Umbilical cord (tissue), 2 donors: ENCODE results near the gene SFMBT2. TPM values are rescaled to one million over a fixed set of nuclear protein-coding genes. Genes with fewer than 3 reads are reported as not detected.
A peak's percentile ranks its signal among the peaks of the same experiment; 100 is the strongest.
"Not testable (repeated sequence)": the region's sequence is repeated elsewhere in the genome, so short reads cannot be mapped to it uniquely, and the experiment has no call there.

Experiments
- DNase-seq: peaks from one replicate; pipeline ENCODE4 v3.0.0-alpha.2; 2015; ENCODE audit warnings: low spot score
- total RNA-seq: library from RNA; depleted of rRNA; stranded (reverse); fragments of >200 nt; gene quantifications from one replicate; pipeline ENCODE4 v1.2.3, GENCODE V29; 2014; ENCODE audit warnings: low replicate concordance; ENCODE audit not compliant: insufficient read depth

Gene SFMBT2
- total RNA-seq, 1 donor from 2014 or later = 11.6 TPM

GRCh38 chr10:7186387-7187018 lies 224.3 kb downstream of the SFMBT2 start:
- DNase-seq = peak; percentile 65

DNA sequence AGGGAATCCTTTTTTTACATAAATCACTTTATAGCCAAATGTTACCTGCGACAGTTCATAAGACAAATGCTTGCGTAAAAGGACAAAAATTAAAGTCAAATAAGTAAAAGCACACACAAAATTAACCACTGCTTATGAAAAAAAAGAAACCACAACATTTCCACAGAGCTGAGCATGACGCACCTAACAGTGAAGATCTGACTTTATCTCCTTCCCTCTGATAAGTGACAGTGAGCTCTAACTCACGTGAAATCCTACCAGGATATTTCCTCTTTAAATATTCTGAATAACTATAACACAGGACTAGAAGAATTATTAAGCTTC lies 225.5 kb downstream of the SFMBT2 start:
- DNase-seq = no peak

GRCh38 chr10:7184660-7185366 lies 226.0 kb downstream of the SFMBT2 start:
- DNase-seq = peak; percentile 35

- not testable (repeated sequence) for DNase-seq
Measured at GRCh38 chr10:7184116-7184515, 226.7 kb downstream of the SFMBT2 start.

DNA sequence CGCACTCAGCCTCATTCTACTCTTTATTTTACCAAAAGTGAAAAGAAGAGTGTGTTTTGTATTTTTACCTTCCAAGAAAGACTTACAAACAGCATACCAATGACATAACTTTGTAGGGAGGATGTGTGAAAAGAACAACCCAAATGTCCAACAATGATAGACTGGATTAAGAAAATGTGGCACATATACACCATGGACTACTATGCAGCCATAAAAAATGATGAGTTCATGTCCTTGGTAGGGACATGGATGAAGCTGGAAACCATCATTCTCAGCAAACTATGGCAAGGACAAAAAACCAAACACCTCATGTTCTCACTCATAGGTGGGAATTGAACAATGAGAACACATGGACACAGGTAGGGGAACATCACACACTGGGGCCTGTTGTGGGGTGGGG lies 228.5 kb downstream of the SFMBT2 start:
- not testable (repeated sequence) for DNase-seq

GRCh38 chr10:7181420-7181819 lies 229.4 kb downstream of the SFMBT2 start:
- no peak for DNase-seq

DNA sequence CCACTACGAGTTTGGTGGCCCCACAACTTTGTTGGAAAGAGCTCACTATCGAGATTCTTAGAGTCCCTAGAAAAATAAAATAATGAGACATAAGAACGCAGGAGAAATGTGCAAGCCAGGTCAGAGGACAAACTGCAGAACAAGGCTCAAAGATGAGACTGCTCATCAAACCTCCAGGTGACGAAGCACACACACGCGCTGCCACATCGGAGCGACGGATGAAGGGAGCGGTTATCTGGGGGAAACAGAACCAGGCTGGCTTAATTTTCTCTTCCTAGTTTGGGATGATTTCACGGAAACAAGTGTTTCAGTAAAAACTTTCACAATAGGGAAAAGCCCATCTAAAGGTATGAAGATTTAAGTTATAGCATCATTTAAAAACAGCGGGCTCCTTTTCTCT lies 231.3 kb downstream of the SFMBT2 start:
- no peak for DNase-seq

DNA sequence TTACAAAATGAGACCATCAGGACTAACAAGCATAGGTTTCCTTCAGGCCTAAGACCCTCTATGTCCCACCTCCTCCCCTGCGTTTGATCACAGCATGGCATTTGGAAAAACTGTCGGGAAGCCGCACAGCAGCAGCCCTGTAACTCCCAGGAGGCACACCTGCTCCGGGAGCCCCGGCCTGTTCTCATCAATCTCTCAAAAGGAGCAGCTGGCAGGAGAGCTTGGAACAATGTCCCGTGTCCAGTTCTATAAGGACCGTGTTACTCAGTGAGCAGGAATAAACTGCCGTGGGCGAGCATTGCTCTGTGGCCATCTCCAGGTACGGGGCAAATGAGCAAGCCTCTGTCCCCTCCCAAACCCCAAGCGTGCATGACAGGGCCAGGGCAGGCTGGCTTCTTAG lies 236.9 kb downstream of the SFMBT2 start:
- DNase-seq = no peak

DNA sequence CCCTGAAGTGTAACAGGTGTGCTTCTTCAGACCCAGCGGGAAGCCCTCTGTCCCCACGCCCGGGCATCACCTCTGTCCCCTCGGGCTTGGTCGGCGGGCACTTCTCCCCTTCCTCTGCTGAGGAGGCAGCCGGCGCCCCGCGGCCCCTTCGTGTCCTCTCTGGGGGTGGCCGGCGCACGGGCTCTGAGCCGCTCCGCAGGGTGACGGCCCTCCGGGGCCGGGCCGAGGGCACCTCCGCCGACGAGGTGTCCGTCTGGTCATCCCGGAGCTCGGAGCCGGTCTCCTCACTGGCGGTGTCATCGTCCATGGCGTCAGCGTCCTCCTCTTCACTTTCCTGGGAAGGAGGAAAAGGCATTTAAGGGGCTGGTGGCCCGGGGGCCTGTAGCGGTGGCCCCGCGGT lies 239.0 kb downstream of the SFMBT2 start:
- no peak for DNase-seq

DNA sequence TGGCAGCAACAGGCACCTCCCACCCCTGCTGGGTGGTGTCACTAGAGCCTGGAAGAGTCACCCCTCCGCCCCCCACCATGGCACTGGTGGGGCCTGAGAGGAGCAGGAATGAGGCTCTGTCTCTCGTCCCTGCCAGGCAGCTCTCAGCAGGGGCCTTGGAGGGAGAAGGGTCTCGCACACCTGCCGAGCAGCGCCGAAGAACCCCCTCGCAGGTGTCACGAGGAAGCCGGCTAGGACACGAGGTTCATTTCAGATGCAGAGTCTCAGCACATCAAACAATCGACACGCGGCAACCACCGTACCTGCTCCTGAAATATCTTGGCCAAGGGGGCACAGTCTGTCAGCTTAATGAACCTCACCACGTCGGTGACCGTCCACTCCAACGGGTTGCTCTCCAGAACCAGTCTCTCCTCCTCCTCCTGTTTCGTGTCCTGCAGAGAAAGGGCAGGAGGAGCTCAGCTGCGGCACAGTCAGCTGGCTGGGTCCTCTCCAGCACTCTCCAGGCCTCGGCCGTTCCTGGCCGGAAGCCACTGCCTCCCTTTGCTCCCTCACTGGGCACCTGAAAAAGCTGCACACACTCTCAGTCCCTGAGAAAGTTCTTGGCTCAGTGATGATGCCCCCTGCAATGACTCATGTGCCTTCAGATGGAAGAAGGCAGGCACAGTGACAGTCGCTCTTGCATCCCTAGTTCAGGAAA lies 240.1 kb downstream of the SFMBT2 start:
- no peak for DNase-seq

DNA sequence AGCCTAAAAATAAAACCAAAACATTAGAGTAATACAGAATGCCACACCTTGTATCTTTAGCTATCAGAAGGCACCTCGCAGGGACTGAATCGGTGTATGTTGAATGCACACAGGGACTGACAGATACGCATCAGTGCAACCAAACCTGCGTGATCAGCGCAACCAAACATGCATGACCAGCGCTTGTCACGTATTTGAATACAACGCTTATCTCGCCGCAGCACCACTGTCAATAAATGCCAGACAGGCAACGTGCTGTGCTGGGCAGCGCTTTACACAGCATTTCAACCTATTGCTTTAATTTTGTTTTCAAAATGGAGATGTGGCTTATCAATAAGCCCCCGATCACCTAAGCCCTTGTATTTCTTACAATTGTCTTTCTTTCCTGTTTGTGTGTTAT lies 242.4 kb downstream of the SFMBT2 start:
- no peak for DNase-seq

GRCh38 chr10:7165500-7166177 lies 245.2 kb downstream of the SFMBT2 start:
- no peak for DNase-seq

- no peak for DNase-seq
Measured at GRCh38 chr10:7164955-7165354, 245.9 kb downstream of the SFMBT2 start.

DNA sequence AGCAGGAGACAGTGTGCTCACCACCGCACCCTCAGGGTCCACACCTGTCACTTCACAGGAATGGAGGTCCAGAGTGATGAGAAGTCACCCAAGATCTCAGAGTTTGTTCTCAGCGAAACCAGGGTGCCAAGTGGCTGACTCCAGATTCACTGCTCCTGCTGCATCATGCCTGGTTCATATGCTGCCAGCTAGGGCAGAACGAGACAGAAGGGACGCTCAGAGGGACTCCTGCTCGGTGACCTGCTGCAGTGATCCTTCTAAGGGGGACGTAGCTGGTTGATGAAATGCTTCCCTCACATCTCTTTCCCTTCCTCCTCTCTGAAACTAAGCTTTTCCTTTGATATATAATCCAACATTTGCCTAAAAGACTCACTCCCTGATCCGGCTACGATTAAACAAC lies 248.5 kb downstream of the SFMBT2 start:
- DNase-seq = no peak

DNA sequence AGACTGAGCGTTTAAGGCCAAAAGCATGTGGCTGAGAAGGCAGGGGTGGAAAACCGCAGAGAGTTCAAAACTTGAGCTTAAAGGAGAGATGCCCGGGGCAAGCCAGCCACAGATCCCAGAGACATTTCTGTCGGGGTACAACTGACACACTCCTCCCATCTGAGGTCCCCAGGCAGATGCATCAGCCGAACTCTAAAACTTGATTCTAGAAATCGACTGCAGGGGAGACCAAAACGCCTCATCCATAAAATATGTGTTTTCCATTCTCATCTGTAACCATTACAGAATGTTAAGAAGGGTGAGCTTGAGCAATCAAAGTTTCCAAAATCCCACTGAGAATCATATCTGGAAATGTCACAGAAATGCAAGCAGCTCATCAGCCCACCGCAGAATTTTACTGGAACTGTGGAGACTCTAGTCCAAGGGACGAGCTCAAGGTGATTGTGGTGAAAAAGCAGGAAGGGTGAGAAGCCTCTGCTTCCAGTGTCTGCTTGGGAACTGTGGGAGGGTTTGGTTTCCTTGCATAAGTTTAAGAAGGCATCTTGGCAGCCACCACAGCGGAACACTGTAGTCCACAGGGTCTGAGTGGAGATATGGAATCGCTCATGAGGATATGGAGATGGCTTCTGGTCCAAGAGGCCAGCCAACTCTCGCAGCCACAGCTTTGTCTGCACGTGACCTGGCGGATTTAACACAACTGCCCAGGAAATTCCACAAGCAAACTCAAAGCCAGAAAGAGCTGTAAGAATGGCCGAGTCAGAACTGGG lies 249.2 kb downstream of the SFMBT2 start:
- no peak for DNase-seq

DNA sequence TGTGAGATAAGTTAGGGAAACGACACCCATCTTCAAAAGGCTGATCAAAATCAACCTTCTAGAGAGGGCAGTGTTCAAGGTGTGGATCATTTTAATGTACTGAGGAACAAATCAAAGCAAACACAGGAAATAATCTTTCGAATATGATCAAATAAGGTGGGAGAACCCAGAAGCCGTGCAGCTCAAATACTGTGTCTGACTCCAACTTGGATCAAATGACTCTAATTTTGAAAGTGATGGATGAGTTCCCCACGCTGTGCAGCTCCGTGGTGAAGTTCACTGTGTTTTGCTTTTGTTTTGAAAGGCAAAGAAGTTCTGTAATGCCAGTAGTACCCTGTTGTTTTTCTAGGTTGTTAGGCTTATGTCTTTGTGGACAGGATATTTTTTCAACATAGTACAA lies 250.9 kb downstream of the SFMBT2 start:
- DNase-seq = no peak

- DNase-seq = no peak
Measured at GRCh38 chr10:7159517-7159916, 251.3 kb downstream of the SFMBT2 start.

DNA sequence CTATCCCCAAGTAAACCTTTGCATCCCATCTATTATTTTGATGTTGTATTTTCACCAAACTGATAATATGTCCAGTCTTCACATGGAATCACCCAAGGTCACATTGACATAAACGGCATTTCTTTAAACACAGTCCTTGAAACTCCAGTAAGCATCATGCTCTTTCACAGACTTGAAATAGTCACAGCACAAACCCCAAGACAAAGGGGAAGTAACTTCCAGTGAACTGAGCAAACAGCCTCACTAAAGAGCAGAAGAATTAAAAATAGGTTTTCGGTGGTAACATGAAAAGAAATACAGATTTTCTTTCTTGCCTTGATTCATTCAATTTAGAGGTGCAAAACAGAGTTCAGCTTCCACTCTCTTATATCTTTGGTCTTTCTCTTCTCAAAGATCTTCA lies 253.7 kb downstream of the SFMBT2 start:
- DNase-seq = no peak

DNA sequence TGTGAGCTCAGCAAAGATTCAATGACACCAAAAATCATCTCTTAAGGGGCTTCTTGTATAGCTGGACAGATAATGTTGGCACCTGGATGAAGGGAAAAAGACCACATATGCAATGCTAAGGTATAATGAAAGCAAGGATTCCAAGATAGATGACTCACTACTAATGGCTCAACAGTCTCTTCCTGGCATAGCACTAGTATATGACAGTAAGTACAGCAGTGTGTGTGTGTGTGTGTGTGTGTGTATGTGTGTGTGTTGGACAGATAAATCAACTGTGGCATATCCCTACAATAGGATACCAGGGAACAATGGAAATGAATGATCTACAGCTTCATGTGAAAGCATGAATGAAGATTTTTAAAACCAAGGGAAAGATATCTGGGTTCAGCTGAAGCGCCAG lies 257.1 kb downstream of the SFMBT2 start:
- no peak for DNase-seq

DNA sequence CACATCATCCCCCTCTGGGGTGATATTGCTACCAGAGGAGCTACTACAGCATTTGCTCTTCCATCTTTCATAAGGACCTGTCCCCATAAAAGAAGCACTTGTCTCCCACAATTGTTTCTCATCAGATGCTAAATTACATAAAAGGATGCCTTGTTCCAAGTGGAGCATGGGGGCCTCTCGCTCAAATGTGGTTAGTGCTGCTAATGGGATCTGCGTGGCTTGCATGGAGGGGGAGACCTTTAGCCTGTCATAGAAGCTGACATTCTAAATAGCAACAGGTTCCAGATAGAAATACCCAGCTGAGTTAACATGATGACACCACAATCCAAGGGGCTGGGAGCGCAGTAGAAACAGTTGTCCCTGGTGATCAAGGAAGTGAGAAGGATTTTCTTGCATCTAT lies 257.9 kb downstream of the SFMBT2 start:
- no peak for DNase-seq

DNA sequence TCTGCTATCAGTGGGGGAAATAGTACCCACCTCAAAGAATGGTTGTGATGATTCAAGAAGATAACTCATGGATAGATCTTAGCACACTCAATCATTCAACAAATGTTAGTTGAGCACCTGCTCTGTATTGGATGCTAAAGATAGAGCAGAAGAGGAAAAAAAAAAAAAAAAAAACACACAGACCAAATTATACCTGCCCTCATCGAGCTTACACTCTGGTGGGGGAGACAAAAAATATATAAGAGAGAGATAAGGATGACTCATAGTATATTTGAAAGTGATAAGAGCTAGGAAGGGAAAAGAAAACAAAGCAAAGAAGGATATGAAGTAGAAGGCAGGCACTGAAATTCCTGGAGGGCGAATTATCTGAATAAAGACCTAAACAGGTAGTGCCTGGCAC lies 258.5 kb downstream of the SFMBT2 start:
- no peak for DNase-seq

GRCh38 chr10:7151538-7151937 lies 259.3 kb downstream of the SFMBT2 start:
- DNase-seq = no peak
